ENCODE data around the gene DPH3. TPM values are rescaled to one million over a fixed set of nuclear protein-coding genes. Genes with fewer than 3 reads are reported as not detected.

The DPH3 gene
- polyA plus RNA-seq, 1 donor (not counting 4 experiments of a cell fraction or from before 2014, with no cell fraction given), result 36.7 TPM

GRCh38 chr3:16290007-16290826 is 25.5 kb upstream of the DPH3 start:
- Histone ChIP-seq H4K20me1 (ENCODE audit: control insufficient read depth, extremely low read depth, insufficient read depth, low read length) (no peaks in the 10 kb centered on the region), H2AFZ (ENCODE audit: control insufficient read depth, low read length) (no peak overlapping the region), H3K9me1 (ENCODE audit: control insufficient read depth, extremely low read depth, insufficient read depth, low read length) (no peaks in the 10 kb centered on the region), H3K4me2 (ENCODE audit: control insufficient read depth, extremely low read depth, insufficient read depth, low read depth, low read length) (no peak overlapping the region), H3K36me3 (ENCODE audit: control insufficient read depth in 2 of 2, extremely low read depth in 1 of 2, insufficient read depth in 2 of 2, low read length in 2 of 2) (peaks cover 5 to 18% of the 10 kb centered on the region in 2 experiments), H3K27ac (ENCODE audit: control insufficient read depth, insufficient read depth, low read length) (no peak overlapping the region), H3K9me3 (ENCODE audit: control insufficient read depth, low read depth, low read length) (no peaks in the 10 kb centered on the region), H3K4me3 (ENCODE audit: control insufficient read depth in 2 of 3, extremely low read depth in 1 of 3, insufficient read depth in 2 of 3, low read depth in 1 of 3, low read length in 3 of 3) (no peak overlapping the region), H3K4me1 (ENCODE audit: control insufficient read depth, extremely low read depth, insufficient read depth, low read length) (no peaks in the 10 kb centered on the region), H3K9ac (ENCODE audit: control insufficient read depth, extremely low read depth, insufficient read depth, low read length) (no peak overlapping the region), H3K79me2 (ENCODE audit: control insufficient read depth, insufficient read depth, low read length) (no peaks in the 10 kb centered on the region), H3K27me3 (ENCODE audit: control insufficient read depth, extremely low read depth, insufficient read depth, low read length) (no peaks in the 10 kb centered on the region)
- TF ChIP-seq CTCF (optimal IDR thresholded peaks at IDR 0.05 in 1 of 3, IDR thresholded peaks at IDR 0.05 in 1 of 3, conservative IDR thresholded peaks at IDR 0.05 in 1 of 3; ENCODE audit: extremely low read depth in 1 of 3, insufficient read depth in 2 of 3, low read length in 3 of 3) (peak; percentile 59 to 70 (median 60)), EZH2 (IDR thresholded peaks at IDR 0.05; ENCODE audit: low read length) (no peak)
- DNase-seq (ENCODE audit: low read depth, low spot score), result no peak
- dilution Hi-C loops (cut with MboI; ENCODE audit: extremely low pct_ligation_motif_present, low sequenced_read_pairs), result no loop called here
- FAIRE-seq, result no peak

DNA sequence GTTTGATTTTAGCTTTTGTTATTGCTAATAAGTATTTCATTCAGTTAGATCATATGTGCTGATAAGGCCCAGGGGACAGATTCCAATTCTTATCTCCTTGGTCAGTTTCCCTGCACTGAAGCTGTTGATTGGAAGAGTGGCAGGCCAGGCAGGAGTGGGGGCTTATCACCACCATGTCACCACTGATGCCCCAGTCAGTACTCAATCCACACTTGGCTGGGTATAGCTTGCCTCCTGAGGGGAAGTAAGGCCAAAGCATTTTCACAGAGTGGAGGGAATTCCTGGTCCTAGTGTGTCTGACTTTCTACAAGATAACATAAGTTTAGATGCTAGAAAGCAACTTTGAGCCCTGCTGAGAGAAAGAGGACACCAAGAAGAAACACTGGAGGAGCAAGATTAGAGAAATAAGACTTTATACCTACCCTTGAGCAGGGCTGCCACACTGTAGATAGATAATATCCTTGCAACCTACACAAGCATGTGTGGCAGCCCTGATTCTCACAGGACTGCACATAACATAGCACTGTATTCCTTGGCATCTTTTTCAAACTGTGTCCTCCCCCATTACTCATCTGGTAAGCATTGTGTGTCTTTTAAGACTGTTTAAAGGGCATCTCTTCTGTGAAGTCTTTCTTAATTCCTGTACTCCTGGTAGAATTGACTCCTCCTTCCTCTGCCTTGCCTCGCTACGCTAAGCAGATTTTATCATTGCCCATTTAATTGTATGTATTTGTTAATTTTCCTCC is 24.6 kb upstream of the DPH3 start:
- H3K79me2 ChIP-seq (ENCODE audit: control insufficient read depth, insufficient read depth, low read length), result no peaks in the 10 kb centered on the region
- no peak overlapping the region for H3K9ac ChIP-seq (ENCODE audit: control insufficient read depth, extremely low read depth, insufficient read depth, low read length)
- H3K4me3 ChIP-seq (ENCODE audit: control insufficient read depth in 2 of 3, extremely low read depth in 1 of 3, insufficient read depth in 2 of 3, low read depth in 1 of 3, low read length in 3 of 3), result no peak overlapping the region
- no peak overlapping the region for H3K4me2 ChIP-seq (ENCODE audit: control insufficient read depth, extremely low read depth, insufficient read depth, low read depth, low read length)
- H3K27me3 ChIP-seq (ENCODE audit: control insufficient read depth, extremely low read depth, insufficient read depth, low read length), result no peaks in the 10 kb centered on the region
- DNase-seq (ENCODE audit: low read depth, low spot score), result no peak
- no peak overlapping the region for H2AFZ ChIP-seq (ENCODE audit: control insufficient read depth, low read length)
- peaks cover 5 to 18% of the 10 kb centered on the region in 2 experiments for H3K36me3 ChIP-seq (ENCODE audit: control insufficient read depth in 2 of 2, extremely low read depth in 1 of 2, insufficient read depth in 2 of 2, low read length in 2 of 2)
- H4K20me1 ChIP-seq (ENCODE audit: control insufficient read depth, extremely low read depth, insufficient read depth, low read length), result no peaks in the 10 kb centered on the region
- dilution Hi-C loops (cut with MboI; ENCODE audit: extremely low pct_ligation_motif_present, low sequenced_read_pairs), result no loop called here
- H3K27ac ChIP-seq (ENCODE audit: control insufficient read depth, insufficient read depth, low read length), result no peak overlapping the region
- TF ChIP-seq EZH2 (IDR thresholded peaks at IDR 0.05; ENCODE audit: low read length) (no peak), CTCF (optimal IDR thresholded peaks at IDR 0.05 in 1 of 3, IDR thresholded peaks at IDR 0.05 in 1 of 3, conservative IDR thresholded peaks at IDR 0.05 in 1 of 3; ENCODE audit: extremely low read depth in 1 of 3, insufficient read depth in 2 of 3, low read length in 3 of 3) (no peak)
- H3K9me3 ChIP-seq (ENCODE audit: control insufficient read depth, low read depth, low read length), result no peaks in the 10 kb centered on the region
- FAIRE-seq, result no peak
- H3K9me1 ChIP-seq (ENCODE audit: control insufficient read depth, extremely low read depth, insufficient read depth, low read length), result no peaks in the 10 kb centered on the region
- H3K4me1 ChIP-seq (ENCODE audit: control insufficient read depth, extremely low read depth, insufficient read depth, low read length), result no peaks in the 10 kb centered on the region
